Pulmonary artery endothelial cell (primary cell): ENCODE measurements around the gene BLCAP. TPM values are rescaled to one million over a fixed set of nuclear protein-coding genes. Genes with fewer than 3 reads are reported as not detected.

ENCODE experiments used
- DNase-seq: peaks from one replicate; pipeline ENCODE4 v3.0.0-alpha.2; 2011; ENCODE audit warnings: low read depth, low spot score
- total RNA-seq: library from RNA; depleted of rRNA; stranded (reverse); fragments of >200 nt; gene quantifications from 2 replicates; pipeline ENCODE4 v1.2.3, GENCODE V29; 2014

BLCAP gene
- total RNA-seq, 1 donor from 2014 or later: 36.8 TPM

GRCh38 chr20:37518059-37518458 is 9.6 kb downstream of the BLCAP start:
- DNase-seq: no peak

- no peak for DNase-seq
Measured at GRCh38 chr20:37516811-37517750, 10.6 kb downstream of the BLCAP start.

- no peak for DNase-seq
Measured at GRCh38 chr20:37515876-37516275, 11.8 kb downstream of the BLCAP start.

GRCh38 chr20:37513779-37514359 is 13.8 kb downstream of the BLCAP start:
- no peak for DNase-seq

- no peak for DNase-seq
Measured at GRCh38 chr20:37511610-37512275, 15.9 kb downstream of the BLCAP start.

- DNase-seq: no peak
Measured at GRCh38 chr20:37510226-37510625, 17.4 kb downstream of the BLCAP start.

- DNase-seq: no peak
Measured at GRCh38 chr20:37506152-37506725, 21.4 kb downstream of the BLCAP start.

GRCh38 chr20:37505263-37506151 is 22.2 kb downstream of the BLCAP start:
- DNase-seq: no peak

GRCh38 chr20:37504404-37505096 is 23.1 kb downstream of the BLCAP start:
- DNase-seq: no peak

GRCh38 chr20:37503256-37503927 is 24.3 kb downstream of the BLCAP start:
- DNase-seq: no peak

- no peak for DNase-seq
Measured at GRCh38 chr20:37502654-37503053, 25.0 kb downstream of the BLCAP start.

GRCh38 chr20:37501940-37502339 is 25.7 kb downstream of the BLCAP start:
- no peak for DNase-seq

- no peak for DNase-seq
Measured at GRCh38 chr20:37500311-37500710, 27.4 kb downstream of the BLCAP start.

GRCh38 chr20:37498066-37498665 is 29.5 kb downstream of the BLCAP start:
- DNase-seq: no peak

- no peak for DNase-seq
Measured at GRCh38 chr20:37494796-37495195, 32.9 kb downstream of the BLCAP start.

- DNase-seq: no peak
Measured at GRCh38 chr20:37494301-37494700, 33.4 kb downstream of the BLCAP start.

- no peak for DNase-seq
Measured at GRCh38 chr20:37492945-37493344, 34.7 kb downstream of the BLCAP start.

- DNase-seq: no peak
Measured at GRCh38 chr20:37492096-37492625, 35.5 kb downstream of the BLCAP start.
